DND-41 (cell line): ENCODE data around the gene TP53RK.

Experiments
- EZH2 ChIP-seq: IDR thresholded peaks from 3 replicates; pipeline ENCODE4 v1.6.1; 2012; ENCODE audit warnings: borderline replicate concordance, low read depth, mild to moderate bottlenecking, moderate library complexity, low read length, inconsistent platforms; ENCODE audit not compliant: severe bottlenecking
- TF ChIP-seq, protein P1 (sequence below): IDR thresholded peaks from 2 replicates; pipeline ENCODE4 v1.5.1; 2012; ENCODE audit warnings: borderline replicate concordance, low read length, moderate library complexity, mild to moderate bottlenecking; ENCODE audit not compliant: poor library complexity, severe bottlenecking; ENCODE audit errors: extremely low read depth

- TF ChIP-seq, protein P1, sequence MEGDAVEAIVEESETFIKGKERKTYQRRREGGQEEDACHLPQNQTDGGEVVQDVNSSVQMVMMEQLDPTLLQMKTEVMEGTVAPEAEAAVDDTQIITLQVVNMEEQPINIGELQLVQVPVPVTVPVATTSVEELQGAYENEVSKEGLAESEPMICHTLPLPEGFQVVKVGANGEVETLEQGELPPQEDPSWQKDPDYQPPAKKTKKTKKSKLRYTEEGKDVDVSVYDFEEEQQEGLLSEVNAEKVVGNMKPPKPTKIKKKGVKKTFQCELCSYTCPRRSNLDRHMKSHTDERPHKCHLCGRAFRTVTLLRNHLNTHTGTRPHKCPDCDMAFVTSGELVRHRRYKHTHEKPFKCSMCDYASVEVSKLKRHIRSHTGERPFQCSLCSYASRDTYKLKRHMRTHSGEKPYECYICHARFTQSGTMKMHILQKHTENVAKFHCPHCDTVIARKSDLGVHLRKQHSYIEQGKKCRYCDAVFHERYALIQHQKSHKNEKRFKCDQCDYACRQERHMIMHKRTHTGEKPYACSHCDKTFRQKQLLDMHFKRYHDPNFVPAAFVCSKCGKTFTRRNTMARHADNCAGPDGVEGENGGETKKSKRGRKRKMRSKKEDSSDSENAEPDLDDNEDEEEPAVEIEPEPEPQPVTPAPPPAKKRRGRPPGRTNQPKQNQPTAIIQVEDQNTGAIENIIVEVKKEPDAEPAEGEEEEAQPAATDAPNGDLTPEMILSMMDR, result no peak
- TF ChIP-seq EZH2, result no peak
Measured at GRCh38 chr20:46652699-46653098, 36.5 kb downstream of the TP53RK start.
